Loucy (cell line): ENCODE data around the gene PRC1.

Experiments used
- CTCF ChIP-seq: fragments of 200-600 bp; sonication (generic); conservative IDR thresholded peaks from 2 replicates; pipeline ENCODE4 v1.5.1; 2014; ENCODE audit warnings: mild to moderate bottlenecking, antibody characterized with exemption, low read length
- EZH2phosphoT487 ChIP-seq: fragments of 200-600 bp; IDR thresholded peaks from 2 replicates; pipeline ENCODE4 v1.6.1; 2018; ENCODE audit warnings: antibody characterized with exemption, mild to moderate bottlenecking, moderate library complexity, borderline replicate concordance

GRCh38 chr15:91001209-91001608, 6.9 kb upstream of the PRC1 start:
- TF ChIP-seq CTCF (no peak), EZH2phosphoT487 (no peak)
